UCSD-AML1 (cell line): Measurements from ENCODE around the gene TCTN1.

Source experiments
- DNase-seq: peaks from one replicate; lab custom pipeline; 2025; ENCODE audit not compliant: unreplicated experiment; lab: John Stamatoyannopoulos, UW

Gene TCTN1

GRCh38 chr12:110679201-110679600 is 65.3 kb downstream of the TCTN1 start:
- DNase-seq: no peak

DNA sequence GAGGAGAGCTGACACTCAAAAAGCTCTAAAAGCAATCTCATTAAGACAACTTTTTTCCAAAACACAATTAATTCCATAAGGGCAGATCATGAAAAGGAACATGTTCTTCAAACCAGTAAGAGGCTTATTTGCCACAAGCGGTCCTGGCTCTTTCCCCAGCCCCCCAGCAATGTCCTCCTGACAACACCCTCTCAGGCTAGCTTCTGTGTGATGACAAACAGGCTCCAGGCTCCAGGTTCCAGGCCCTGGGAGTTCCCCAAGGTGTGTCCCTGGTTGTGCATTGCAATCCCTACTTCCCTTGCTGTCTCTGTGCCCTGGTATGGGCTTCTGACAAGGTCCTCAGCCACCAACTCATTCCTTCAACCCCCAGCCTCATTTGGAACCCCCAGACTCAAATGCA is 66.1 kb downstream of the TCTN1 start:
- no peak for DNase-seq

DNA sequence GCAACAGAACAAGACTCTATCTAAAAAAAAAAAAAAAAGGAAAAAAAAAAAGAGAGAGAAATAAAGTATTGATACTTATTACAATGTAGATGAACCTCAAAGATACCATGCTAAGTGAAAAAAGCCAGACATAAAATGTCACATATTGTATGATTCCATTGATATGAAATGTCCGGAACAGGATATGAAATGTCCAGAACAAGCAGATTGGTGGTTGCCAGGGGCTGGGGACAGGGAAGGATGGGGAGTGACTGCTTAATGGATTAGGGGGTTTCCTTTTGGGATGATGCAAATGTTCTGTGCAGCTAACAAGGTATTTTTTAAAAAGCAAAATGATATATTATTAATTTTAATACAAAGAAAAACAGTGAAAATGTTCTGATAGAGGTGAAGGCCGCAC is 70.0 kb downstream of the TCTN1 start:
- no peak for DNase-seq

GRCh38 chr12:110684312-110684836 is 70.4 kb downstream of the TCTN1 start:
- no peak for DNase-seq

GRCh38 chr12:110686294-110686903 is 72.5 kb downstream of the TCTN1 start:
- DNase-seq: no peak

DNA sequence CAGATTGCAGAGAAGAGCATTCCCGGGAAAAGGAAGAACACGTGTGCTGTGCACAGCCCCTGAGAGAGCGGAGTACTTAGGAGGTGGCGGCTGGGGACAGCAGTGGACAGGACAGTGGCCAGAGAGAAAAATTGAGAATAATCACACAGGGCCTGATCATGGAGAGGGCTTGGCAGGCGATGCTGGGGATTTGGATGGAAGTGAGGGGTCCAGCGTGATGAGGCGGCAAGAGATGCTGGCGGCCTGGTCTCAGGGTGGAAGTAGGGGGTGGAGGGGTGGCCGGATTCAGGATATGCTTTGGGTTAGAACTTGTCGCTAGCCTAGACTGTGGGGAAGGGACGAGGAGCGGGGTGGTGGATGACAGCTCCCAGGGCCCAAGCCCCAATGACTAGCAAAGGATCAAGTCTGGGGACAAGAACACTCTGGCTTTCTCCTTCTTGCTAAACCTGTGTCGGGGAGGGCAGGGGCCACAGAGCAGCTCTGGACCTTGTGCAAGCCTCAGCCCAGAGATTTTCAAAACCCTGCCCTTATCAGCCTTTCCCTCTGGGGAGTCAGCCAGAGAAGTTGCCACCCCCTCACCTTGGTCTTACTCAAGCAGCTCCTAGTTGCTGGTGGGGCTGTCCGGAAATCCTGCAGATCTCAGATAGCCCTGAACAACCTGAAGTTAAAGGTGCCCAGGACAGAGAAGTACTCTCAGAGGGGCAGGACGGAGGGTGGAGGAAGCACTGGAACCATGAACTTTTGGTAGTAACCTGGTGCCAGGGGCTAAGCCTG is 73.7 kb downstream of the TCTN1 start:
- no peak for DNase-seq

GRCh38 chr12:110688446-110689280 is 74.7 kb downstream of the TCTN1 start, which contains the start of gene HVCN1:
TSS of gene HVCN1 (minus strand) at chr12:110689115. CDS start at chr12:110683245, 5,870 bp downstream.
- peak; percentile 55 for DNase-seq

DNA sequence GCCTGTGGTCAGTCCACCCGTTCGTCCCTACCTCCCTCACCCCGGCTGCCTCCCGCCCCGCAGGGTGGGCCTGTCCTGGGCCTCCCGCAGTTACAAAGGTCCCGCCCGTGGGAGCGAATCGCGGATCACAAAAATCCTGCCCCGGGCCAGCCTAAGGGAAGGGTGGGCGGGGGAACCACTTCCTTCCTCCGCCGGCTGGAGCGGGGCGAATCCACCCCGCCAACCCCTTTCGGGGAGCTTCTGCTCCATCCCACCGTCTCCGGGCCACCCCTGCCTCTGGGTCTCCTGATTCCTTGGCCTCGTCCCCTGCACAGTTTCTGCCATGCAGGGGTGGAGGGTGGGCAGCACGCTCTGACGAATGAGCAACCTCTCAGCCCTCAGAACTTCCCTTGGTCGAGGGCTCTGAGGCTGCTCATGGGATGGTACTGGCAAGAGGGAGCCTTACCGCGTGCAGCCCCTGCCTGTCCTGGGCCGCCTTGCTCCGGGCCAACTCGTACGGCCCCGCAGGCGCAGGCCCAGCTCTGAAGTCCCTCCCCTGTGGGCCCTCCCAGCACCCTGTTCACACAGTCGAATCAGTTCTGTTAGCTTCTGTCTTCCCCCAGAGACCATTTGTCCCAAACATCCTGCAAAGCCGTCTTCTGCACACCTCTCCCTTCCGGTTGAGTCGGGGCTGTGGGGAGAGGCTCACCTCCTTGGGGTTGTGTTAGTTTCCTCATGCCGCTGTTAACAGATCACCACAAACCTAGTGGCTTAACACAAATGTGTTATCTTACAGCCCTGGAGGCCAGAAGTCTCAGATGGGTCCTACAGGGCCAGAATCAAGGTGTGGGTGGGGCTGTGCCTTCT is 75.6 kb downstream of the TCTN1 start:
- peak; percentile 76 for DNase-seq

- DNase-seq: no peak
Observed at GRCh38 chr12:110690127-110690430, 76.2 kb downstream of the TCTN1 start.

- DNase-seq: peak; percentile 20
Observed at GRCh38 chr12:110693731-110694130, 79.8 kb downstream of the TCTN1 start.

DNA sequence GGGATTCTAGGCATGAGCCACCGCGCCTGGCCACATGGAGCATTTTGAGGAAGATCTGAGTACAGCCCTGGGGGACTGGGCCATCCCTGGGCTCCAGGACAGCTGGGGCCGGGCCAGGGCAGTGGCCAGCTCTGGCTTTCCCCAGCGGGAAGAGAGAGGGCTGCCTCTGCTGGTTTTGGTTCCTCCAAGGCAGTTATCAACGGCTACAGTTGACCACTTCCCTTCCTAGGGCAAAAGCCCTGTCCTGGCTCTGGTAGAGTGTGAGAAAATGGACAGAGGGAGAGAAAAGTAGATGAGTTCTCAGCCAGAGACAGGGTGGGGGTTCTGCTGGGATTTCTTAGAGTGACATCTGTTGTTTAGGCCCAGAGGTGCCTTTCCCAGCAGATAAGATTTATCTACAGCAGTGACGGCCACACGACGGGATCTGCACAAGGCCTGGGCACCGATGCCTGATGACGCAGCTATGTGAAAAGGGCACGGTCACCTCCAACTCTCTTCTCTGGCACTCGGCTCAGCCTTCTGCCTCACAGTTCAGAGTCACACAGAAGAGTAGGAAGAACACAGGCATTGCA is 80.5 kb downstream of the TCTN1 start:
- peak; percentile 28 for DNase-seq

GRCh38 chr12:110696283-110696682 is 82.4 kb downstream of the TCTN1 start:
- DNase-seq: no peak

GRCh38 chr12:110697236-110697635 is 83.3 kb downstream of the TCTN1 start:
- DNase-seq: no peak

DNA sequence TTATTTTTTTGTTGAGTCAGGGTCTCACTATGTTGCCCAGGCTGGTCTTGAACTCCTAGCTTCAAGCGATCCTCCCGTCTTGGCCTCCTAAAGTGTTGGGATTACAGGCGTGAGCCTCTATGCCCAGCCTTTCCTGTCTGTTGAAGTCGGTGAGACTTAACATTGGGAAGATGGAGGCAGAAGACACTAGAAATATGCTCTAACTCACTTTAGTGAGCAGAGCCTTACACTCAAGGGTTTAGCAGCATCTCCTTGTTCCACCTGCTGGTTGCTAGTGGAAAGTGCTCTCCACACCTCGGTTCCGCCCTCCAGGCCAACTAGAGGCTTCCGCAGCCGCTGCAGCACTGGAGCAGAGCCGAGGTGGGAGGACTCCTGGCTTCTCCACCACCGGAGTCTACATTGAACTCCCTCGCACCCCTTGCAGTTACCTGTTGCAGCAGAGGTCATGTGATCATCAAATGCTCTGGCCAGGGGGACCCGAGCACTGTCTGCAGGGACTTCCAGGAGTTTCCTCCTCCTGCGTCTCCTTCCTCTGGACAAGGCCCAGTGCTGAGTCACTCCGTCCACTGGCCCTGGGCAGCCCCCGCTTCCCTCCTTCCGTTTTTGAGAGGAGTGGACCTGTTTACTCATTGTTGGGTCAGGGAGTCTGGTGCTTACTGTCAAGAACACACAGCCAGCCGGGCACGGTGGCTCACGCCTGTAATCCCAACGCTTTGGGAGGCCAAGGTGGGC is 84.4 kb downstream of the TCTN1 start:
- DNase-seq: peak; percentile 83
